Vagina (tissue), 2 donors: ENCODE results near the gene ISG20L2.

Source experiments
- CTCF ChIP-seq, 3 experiments: fragments of 450-650 bp in 2 of 3; fragments of 200-600 bp in 1 of 3; sonication (generic) in 1 of 3; IDR thresholded peaks; one replicate each; pipeline ENCODE4 v1.5.1; 2017 to 2019; ENCODE audit warnings: antibody characterized with exemption in 3 of 3, mild to moderate bottlenecking in 2 of 3, moderate library complexity in 2 of 3
- POLR2A ChIP-seq, 2 donors: fragments of 450-650 bp; IDR thresholded peaks; one replicate each; pipeline ENCODE4 v1.6.1; 2017; ENCODE audit warnings: antibody characterized with exemption in 2 of 2, mild to moderate bottlenecking in 2 of 2, moderate library complexity in 2 of 2
- POLR2AphosphoS5 ChIP-seq, 2 donors: sonication (generic); formaldehyde crosslinking; IDR thresholded peaks; one replicate each; pipeline ENCODE4 v1.9.0; 2017; ENCODE audit warnings: antibody characterized with exemption in 2 of 2, mild to moderate bottlenecking in 2 of 2, low read depth in 1 of 2; ENCODE audit not compliant: insufficient read depth in 1 of 2

GRCh38 chr1:156676820-156677615 lies 51.5 kb downstream of the ISG20L2 start, which contains the start of gene NES:
- no peak for TF ChIP-seq CTCF (IDR thresholded peaks at IDR 0.05)
- peak in 1 of 2 donors; percentile 23 for TF ChIP-seq POLR2A (IDR thresholded peaks at IDR 0.05)
- peak; percentile 17 to 81 for TF ChIP-seq POLR2AphosphoS5 (IDR thresholded peaks at IDR 0.05; ENCODE audit: insufficient read depth in 1 of 2, low read depth in 1 of 2)
